ENCODE measurements around the gene ELMO2.

ELMO2 gene, protein sequence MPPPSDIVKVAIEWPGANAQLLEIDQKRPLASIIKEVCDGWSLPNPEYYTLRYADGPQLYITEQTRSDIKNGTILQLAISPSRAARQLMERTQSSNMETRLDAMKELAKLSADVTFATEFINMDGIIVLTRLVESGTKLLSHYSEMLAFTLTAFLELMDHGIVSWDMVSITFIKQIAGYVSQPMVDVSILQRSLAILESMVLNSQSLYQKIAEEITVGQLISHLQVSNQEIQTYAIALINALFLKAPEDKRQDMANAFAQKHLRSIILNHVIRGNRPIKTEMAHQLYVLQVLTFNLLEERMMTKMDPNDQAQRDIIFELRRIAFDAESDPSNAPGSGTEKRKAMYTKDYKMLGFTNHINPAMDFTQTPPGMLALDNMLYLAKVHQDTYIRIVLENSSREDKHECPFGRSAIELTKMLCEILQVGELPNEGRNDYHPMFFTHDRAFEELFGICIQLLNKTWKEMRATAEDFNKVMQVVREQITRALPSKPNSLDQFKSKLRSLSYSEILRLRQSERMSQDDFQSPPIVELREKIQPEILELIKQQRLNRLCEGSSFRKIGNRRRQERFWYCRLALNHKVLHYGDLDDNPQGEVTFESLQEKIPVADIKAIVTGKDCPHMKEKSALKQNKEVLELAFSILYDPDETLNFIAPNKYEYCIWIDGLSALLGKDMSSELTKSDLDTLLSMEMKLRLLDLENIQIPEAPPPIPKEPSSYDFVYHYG

DNA sequence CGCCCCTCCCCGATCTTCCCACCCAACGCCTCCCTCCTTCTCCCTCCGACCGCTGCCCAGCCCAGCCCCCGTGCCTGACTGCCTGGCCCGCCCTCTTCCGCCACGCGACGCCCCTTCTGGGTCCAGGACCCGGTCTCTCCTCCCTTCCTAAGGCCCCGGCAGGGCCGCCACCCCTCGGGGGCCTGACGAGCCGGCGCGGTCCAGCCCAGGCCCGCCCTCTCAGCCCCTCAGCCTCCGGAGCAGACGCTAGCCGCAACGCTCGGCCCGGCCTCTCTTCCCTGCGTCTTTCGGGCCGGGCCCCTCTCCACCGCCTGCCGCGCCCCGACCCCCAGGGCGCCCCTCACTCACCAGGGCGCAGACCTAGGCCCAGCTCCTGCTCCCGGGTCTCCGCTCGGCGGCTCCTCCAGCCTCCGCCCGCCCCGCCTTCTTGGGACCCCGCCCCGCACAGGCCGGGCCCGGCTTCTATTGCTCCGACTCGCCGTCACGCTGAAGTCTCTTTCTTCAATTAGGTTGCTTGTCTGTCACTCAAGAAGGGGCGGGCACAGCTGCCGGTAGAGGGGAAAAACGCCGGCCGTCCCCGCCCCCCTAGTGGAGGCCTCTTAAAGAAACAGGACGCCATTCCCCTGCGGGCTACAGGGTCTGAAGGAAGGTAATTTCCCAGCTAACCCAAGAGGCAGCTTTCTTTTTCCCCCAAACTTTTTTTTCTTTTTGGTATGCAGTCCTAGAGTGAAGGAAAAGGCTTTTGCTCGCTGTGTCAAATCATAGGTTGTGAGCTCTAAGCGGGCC is at the start of gene ELMO2:
Gene ELMO2, minus strand, starts transcription at position 416 of the 786 bp plus-strand sequence. CDS start 12,133 bp downstream, outside the sequence.
- peak; percentile 95 to 97 for DNase-seq

DNA sequence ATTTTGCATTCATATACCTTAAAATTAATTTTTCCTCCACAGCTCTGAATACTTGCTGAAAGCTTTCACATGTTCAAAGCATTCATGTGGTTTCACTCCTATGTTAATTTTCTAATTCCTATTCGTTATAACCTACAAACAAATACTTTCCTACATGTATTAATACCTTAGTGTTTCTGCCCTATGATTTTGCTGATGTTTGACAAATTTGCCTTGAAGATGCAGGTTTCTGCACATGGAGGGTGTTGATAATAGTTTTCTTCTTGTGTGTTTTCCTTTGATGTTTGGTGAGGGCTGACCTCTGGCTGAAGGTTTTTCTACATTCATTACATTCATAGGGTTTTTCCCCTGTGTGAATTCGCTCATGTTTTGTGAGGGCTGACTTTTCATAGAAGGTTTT is 49.3 kb upstream of the ELMO2 start:
- no peak for DNase-seq

DNA sequence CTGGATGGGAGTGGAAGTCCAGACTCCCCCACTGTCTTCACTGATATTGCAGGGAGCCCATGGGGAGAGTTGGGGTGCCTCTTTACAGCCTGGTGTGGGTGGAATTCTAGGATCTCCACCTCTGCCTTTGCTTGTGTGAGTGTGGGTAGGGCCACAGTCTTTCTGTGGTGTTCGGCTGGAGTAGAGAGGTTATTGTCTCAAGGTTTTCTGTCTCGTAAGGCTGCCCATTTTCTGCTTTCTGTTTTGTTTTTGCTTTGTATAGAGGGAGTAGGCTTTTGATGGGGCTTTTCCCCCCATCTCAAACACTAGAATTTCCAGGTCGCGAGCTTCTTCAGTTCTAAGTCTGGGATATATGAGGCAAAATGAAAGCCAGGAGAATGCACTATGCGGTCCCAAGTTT is 40.4 kb upstream of the ELMO2 start:
- no peak for DNase-seq

DNA sequence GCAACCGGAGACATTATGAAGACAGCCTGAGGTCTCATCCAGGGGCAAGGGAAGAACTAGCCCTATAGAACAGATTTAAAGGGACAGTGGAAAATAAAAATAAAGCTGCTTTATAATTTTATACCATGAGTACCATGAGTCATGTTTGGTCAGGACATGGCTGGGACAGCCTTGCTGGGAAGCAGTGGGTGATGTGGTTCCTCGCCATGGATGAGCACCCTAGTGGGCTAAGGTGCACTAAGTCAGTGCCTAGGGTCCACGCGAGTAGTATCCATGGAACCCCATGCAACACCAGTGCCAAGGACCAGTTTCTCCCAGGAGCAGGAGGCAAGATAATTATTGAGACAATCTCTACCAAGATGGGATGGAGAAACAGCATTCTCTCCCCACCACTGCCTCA is 33.4 kb upstream of the ELMO2 start:
- DNase-seq = no peak

DNA sequence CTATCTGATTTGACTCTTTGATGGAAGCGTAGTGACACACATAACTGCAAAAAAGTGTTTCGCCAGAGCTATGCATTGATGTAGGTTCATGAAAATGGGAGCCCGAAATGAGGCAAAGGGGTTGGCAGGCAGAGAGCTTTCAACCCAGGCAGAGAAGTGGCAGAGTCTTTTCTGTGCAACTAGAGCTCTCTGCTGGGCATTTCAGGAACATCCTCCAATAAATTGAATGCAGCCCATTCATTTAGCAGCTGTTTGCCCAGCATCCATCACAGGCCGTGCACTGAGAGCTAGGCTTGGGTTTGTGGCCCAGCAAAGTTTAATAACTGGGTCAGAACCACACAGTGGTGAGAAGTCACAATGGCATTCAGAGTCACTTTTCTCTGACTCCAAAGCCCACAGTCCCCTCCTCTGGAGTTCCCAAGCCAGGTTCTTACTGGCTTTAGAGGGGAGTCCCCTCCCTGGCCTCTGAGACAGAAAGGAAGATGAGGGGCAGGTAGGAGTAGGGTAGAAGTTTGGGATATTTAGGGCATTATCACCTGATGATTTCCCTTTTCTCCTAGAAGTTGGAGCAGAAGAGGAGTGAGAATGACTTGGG is 31.8 kb upstream of the ELMO2 start:
- DNase-seq = peak; percentile 9 to 49

DNA sequence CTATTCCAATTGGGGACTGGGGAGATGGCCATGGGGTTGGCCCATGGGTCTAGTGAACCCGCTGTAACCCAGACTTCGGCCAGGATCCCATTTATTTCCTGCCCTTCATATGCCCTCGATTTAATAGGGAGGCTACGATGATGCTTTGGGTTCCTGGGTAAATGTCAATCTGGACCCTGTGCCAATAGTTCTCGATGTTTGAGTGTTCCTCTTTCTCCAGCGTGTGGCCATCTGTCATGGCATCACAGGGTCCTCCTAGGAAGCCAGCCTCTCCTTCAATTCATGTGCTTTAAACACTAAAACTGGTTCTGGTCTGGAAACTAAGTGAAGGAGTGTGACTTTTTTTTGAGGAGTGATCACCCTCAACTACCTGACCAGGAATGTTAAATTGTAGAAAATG is 28.7 kb upstream of the ELMO2 start:
- no peak for DNase-seq

DNA sequence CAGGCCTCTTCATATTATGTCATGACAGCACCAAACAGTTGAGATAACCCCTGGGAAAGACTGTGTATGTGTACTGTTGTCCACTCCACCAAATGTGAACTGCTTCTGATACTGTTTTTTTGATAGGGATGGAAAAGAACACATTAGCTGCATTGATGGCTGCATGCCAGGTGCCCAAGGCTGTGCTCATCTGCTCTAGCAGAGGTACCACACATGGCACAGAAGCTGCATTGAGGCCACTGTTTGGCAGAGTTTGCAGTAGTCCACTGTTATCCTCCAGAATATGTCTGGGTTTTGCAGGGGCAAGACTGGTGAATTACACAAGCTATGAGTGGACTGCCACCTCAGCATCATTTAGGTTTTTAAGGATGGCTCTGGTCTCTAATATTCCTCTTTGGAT is 28.2 kb upstream of the ELMO2 start:
- no peak for DNase-seq

DNA sequence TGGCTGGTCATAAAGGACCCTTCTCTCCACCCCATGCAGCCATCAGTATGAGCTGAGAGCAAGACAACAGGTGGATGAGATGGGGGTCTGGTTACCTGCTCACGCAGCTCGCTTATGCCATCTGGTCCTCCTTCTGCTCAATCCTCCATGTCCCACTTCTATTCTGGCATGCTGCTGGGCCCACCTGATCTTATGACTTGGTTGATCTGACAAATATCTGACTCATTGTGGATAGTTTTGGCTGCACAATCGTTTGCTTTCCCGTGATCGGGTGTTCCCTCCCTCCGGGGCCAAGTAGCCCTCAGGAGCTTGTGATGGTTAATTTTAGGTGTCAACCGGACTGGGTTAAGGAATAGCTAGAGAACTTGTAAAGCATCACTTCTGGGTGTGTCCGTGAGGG is 26.6 kb upstream of the ELMO2 start:
- DNase-seq = no peak

DNA sequence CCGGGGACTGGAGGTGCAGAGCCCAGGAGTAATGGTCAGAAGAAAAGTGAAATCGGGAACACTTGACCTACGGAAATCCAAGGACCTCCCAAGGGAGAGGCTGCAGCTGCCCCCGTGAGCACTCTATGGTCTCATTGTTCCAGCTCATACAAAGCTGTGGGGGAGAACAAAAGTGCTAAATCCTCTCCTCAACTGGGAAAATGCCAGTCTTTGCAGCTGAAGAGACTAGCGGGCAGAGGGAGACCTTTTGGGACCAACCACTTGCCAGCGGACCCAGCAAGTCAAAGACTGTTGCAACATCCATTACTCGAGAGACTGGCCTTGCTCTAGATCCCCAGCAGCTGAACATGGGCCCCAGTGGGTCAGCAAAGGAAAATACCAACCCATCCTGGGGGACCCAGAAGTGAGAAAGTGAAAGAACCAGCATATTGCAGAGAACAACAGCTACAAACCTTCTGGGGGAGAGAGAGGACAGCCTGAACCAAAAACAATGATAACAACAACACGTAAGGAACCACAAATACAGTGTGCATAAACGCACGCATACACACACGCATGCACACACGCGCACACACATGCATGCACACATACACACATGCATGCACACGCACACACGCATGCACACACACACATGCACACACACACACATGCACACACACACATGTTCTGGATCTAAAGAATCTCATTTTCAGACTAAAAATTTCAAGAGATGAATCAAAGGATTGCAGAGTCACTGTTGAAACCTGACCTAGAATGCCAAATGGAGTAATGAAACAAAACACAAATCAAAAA is 24.7 kb upstream of the ELMO2 start:
- no peak for DNase-seq

DNA sequence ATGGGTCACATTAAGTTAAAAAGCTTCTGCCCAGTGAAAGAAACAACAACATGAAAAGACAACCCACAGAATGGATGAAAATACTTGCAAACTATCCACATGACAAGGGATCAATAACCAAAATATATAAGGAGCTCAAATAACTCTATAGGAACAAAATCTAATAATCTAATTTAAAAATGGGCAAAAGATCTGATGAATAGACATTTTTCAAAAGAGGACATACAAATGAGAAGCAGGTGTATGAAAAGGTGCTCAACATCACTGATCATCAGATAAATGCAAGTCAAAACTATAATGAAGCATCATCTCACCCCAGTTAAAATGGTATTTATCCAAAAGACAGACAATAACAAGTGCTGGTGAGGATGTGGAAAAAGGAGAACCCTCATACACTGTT is 21.0 kb upstream of the ELMO2 start:
- no peak for DNase-seq

DNA sequence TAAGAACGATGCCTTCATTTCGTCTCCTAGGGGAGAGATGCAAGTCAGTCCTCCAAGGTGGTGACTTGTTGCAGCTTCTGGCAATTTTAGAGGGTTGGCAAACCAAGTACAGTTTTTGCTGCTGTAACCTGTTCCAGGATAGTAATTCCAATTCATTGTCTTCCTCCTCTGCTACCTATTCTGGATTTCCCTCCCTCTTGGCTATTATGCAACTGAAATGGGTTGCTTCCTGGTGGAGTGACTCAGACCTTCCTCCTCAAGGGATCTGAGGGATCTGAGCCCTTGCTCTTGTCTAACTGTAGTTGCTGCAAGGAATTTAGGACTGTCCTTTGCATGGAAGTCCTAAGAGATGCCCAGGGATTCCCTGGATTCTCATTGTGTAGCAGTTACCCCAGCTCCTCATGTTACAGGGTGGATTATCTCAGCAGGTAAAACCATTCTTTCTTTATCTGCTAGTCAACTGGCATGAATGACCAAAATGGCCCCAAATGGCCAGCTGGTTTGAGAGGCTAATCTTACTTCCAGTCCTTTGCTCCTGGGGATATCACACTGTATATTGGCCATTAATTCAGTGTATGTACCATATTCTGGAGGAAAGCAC is 17.6 kb upstream of the ELMO2 start:
- DNase-seq = no peak

DNA sequence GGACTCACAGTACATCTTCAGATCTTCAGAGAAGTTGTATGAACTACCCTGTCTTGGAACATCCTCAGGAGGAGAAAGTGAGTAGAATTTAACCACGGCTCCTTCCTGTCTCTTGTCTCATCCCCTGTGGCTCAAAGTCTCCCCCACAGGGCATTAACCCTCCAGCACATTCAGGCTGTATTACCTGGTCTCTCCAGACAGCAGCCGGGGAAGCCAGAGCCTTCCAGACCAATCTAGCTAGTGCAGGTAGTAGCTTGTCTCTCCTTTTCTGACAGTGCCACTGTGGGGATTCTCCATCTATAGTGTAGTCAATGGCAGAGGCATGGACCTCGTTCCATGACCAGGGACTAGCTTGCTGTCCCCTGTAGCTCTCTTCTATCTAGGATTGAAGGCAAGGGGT is 16.9 kb upstream of the ELMO2 start:
- no peak for DNase-seq

DNA sequence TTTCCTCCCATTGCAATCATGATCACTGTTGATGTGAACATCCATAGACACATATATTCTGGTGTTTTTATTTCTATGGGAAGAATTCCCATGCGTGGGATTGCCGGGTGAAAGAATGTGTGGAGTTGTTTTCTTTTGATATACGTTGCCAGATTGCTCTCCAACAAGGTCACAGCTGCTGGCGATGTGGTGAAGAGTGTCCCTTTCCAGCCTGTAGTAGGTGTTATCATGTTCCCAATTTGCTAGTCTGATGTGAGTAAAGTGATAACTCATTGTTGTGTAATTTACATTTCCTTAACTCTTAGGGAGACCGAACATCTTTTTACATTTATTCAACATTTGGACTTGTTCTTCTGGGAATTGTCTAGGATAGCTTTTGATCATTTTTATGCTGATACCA is 14.5 kb upstream of the ELMO2 start:
- no peak for DNase-seq

DNA sequence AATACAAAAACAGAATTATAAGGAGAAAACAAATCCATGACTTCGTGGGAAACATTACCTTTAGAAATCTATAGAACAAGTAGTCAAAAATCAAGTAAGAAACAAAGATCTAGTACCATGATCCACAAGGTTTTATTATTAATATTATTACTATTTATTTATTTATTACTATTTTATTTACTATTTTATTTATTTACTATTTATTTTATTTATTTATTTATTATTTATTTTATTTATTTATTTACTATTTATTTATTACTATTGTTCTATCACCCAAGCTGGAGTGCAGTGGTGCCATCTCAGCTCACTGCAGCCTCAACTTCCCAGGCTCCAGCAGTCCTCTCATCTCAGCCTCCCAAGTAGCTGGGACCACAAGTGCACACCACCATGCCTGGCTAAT is 13.5 kb upstream of the ELMO2 start:
- no peak for DNase-seq

DNA sequence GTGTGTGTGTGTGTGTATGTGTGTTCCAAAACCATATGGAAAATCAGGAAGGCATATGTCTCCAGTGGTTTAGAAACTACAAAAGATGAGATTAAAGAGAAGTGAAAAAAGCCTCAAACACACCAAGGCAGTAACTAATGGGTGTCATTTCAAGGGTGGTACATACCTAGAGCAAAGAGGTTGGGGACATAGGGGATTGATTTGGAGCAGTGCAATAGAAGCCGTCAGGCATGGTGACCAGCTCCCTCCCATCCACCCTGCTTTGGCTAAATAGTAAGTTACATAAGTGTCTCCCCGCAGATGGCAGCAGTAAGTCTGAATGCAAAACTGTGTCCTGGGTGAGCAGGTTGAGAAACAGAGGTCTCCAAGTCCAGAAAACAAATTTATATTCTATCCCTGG is 10.4 kb upstream of the ELMO2 start:
- DNase-seq = no peak

DNA sequence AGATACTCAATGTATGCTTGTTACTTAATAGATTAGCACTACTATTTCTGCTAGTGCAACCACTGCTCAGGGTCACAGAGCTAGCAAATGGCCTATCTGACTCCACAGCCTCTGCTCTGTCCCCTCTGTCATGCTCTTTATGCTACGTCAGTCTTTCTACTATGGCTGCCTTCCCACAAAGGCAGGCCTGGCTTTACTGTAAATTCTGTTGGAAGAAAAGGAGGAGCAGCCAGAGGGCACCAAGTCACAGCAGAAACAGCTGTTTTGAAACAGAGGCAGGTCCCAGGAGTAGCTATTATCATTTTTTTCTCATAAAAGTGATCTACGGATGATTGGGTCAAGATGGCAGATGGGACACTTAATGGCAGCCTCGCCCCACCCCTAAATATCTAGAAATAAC is 10.0 kb upstream of the ELMO2 start:
- no peak for DNase-seq

DNA sequence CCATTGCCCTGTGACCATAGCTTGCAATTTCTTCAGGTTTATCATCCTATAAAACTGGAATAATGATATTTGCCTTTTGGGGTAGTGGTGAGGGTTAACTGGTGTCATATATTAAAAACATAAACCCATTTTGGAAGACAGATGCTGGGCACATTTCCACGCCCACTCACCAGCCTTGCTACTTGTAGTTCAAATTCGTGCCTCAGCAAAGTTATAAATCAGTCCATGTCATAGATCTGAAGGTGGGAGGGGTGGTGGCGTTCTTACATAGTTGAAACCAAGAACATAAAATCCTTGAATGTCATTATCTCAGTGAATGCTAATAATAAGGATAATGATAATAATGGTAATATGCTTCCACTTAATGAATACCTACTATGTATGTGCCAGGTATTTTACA is 9.4 kb upstream of the ELMO2 start:
- DNase-seq = no peak

DNA sequence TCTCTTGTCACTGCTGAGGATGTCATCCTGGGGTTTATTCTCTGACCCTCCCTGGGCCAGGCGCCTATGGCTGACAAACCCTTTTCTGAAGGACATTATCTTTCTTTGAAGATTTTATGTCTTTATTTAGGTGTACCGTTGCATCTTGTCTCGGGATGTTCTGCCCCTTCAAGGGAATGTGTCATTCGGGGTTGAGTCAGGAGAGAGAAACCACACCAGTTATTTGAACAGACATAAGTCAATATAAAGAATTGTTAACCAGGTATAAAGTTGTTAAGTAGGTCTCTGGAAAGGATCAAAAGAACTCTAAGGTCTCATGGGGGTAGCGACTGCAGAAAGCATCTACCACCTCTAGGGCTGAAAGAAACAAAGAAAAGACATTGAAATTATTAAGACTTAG is 8.2 kb upstream of the ELMO2 start:
- no peak for DNase-seq

DNA sequence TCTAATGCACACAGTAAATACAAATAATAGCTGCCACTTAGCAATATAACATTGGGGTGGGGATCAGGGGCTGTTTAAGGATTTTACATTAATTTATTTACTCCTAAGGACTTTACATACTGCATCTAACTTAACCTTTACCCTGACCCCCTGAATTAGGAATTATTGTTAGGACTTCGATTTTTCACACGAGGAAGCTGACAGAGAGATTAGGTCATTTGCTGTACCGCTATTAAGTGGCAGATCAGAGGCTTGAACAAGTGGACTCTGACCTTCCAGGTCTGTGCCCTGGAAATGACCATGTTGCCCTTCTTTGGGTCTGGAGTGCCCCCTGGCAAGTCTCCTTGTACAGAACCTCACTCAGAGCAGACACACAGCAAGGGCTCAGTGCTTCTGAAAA is 5.2 kb upstream of the ELMO2 start:
- no peak for DNase-seq

DNA sequence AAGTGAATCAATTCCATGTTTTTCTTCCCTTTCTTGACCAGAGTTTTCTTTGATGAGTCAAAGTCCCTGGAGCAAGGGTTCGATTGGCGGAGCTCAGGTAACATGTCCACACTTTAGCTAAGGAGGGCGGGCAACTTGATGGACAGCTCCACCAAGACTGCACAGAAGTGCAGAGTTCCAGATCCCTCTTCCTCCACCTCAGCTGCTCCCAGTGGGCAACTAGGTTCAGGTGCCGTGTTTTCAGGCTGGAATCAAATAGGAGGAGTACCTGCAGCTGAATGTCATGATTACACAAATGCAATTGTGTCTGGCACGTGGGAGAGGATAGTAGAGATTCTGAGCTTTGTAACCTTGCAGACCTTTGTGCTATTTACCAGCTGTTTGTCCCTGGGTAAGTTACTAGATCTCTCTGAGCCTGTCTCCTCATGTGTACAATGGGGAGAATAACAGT is 1.9 kb upstream of the ELMO2 start:
- DNase-seq = no peak

DNA sequence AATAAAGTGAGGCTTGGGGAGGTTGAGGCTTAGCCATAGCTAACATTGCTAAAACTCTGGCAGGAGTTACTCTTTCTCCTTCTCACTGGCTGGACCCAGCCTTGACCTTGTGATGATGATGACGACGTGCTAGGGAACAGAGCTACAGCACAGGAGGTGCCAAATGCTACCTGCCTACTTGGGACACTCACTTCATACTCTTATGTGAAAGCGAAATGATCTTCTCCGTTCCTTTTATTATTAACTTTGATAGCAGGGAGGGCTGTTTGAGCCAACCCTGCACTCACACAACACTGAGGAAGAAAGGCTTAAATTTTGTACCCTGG is 1.2 kb upstream of the ELMO2 start:
- DNase-seq = no peak
